ENCODE results near the gene RPS14. TPM values are rescaled to one million over a fixed set of nuclear protein-coding genes. Genes with fewer than 3 reads are reported as not detected.

RPS14 gene
- total and polyA plus RNA-seq, 9 donors, result 2,422 to 5,452 (median 2,882) TPM

- no peak for DNase-seq
- no peak overlapping the region for H3K27ac ChIP-seq (ENCODE audit: low read length)
- no peak overlapping the region for H3K4me3 ChIP-seq (ENCODE audit: low read length)
- 91% methylated on average over 10 of the region's 12 CpGs for WGBS (ENCODE audit: insufficient coverage)
- H3K27me3 ChIP-seq (ENCODE audit: control insufficient read depth, insufficient read depth, low read length), result no peaks in the 10 kb centered on the region
- peaks cover 2% of the 10 kb centered on the region for H3K4me1 ChIP-seq (ENCODE audit: control insufficient read depth, insufficient read depth, low read length)
- H3K36me3 ChIP-seq (ENCODE audit: control insufficient read depth, insufficient read depth, low read length), result peaks cover 67% of the 10 kb centered on the region
- no peaks in the 10 kb centered on the region for H3K9me3 ChIP-seq (replicated peaks; ENCODE audit: control insufficient read depth, low read depth, low read length)
Observed at GRCh38 chr5:150402901-150403342, 46.6 kb downstream of the RPS14 start.

- Histone ChIP-seq H3K4me1 (ENCODE audit: control insufficient read depth, insufficient read depth, low read length) (peaks cover 2% of the 10 kb centered on the region), H3K36me3 (ENCODE audit: control insufficient read depth, insufficient read depth, low read length) (peaks cover 73% of the 10 kb centered on the region), H3K27me3 (ENCODE audit: control insufficient read depth, insufficient read depth, low read length) (no peaks in the 10 kb centered on the region), H3K4me3 (ENCODE audit: low read length) (no peak overlapping the region), H3K27ac (ENCODE audit: low read length) (no peak overlapping the region), H3K9me3 (replicated peaks; ENCODE audit: control insufficient read depth, low read depth, low read length) (no peaks in the 10 kb centered on the region)
- 72% methylated on average over 4 of the region's 4 CpGs for WGBS (ENCODE audit: insufficient coverage)
- no peak for DNase-seq
Observed at GRCh38 chr5:150402229-150402773, 47.2 kb downstream of the RPS14 start.

- WGBS (ENCODE audit: insufficient coverage), result 66% methylated on average over 7 of the region's 11 CpGs
- Histone ChIP-seq H3K9me3 (replicated peaks; ENCODE audit: control insufficient read depth, low read depth, low read length) (no peaks in the 10 kb centered on the region), H3K4me3 (ENCODE audit: low read length) (no peak overlapping the region), H3K36me3 (ENCODE audit: control insufficient read depth, insufficient read depth, low read length) (peaks cover 79% of the 10 kb centered on the region), H3K27me3 (ENCODE audit: control insufficient read depth, insufficient read depth, low read length) (no peaks in the 10 kb centered on the region), H3K4me1 (ENCODE audit: control insufficient read depth, insufficient read depth, low read length) (peaks cover 2% of the 10 kb centered on the region), H3K27ac (ENCODE audit: low read length) (no peak overlapping the region)
- no peak for DNase-seq
Observed at GRCh38 chr5:150401376-150402228, 47.9 kb downstream of the RPS14 start.

- 75% methylated on average over 1 of the region's 3 CpGs for WGBS (ENCODE audit: insufficient coverage)
- H3K27ac ChIP-seq (ENCODE audit: low read length), result no peak overlapping the region
- peaks cover 2% of the 10 kb centered on the region for H3K4me1 ChIP-seq (ENCODE audit: control insufficient read depth, insufficient read depth, low read length)
- H3K4me3 ChIP-seq (ENCODE audit: low read length), result no peak overlapping the region
- no peak for DNase-seq
- H3K36me3 ChIP-seq (ENCODE audit: control insufficient read depth, insufficient read depth, low read length), result peaks cover 85% of the 10 kb centered on the region
- H3K27me3 ChIP-seq (ENCODE audit: control insufficient read depth, insufficient read depth, low read length), result no peaks in the 10 kb centered on the region
- H3K9me3 ChIP-seq (replicated peaks; ENCODE audit: control insufficient read depth, low read depth, low read length), result no peaks in the 10 kb centered on the region
Observed at GRCh38 chr5:150401076-150401375, 48.5 kb downstream of the RPS14 start.

GRCh38 chr5:150400316-150401075, 49.0 kb downstream of the RPS14 start:
- H3K27ac ChIP-seq (ENCODE audit: low read length), result no peak overlapping the region
- H3K9me3 ChIP-seq (replicated peaks; ENCODE audit: control insufficient read depth, low read depth, low read length), result no peaks in the 10 kb centered on the region
- peaks cover 2% of the 10 kb centered on the region for H3K4me1 ChIP-seq (ENCODE audit: control insufficient read depth, insufficient read depth, low read length)
- H3K36me3 ChIP-seq (ENCODE audit: control insufficient read depth, insufficient read depth, low read length), result peaks cover 89% of the 10 kb centered on the region
- no peaks in the 10 kb centered on the region for H3K27me3 ChIP-seq (ENCODE audit: control insufficient read depth, insufficient read depth, low read length)
- no peak overlapping the region for H3K4me3 ChIP-seq (ENCODE audit: low read length)
- 89% methylated on average over 12 of the region's 12 CpGs for WGBS (ENCODE audit: insufficient coverage)
- DNase-seq, result no peak

- Histone ChIP-seq H3K4me1 (ENCODE audit: control insufficient read depth, insufficient read depth, low read length) (peaks cover 2% of the 10 kb centered on the region), H3K4me3 (ENCODE audit: low read length) (no peak overlapping the region), H3K27ac (ENCODE audit: low read length) (no peak overlapping the region), H3K9me3 (replicated peaks; ENCODE audit: control insufficient read depth, low read depth, low read length) (no peaks in the 10 kb centered on the region), H3K27me3 (ENCODE audit: control insufficient read depth, insufficient read depth, low read length) (no peaks in the 10 kb centered on the region), H3K36me3 (ENCODE audit: control insufficient read depth, insufficient read depth, low read length) (peaks cover 88% of the 10 kb centered on the region)
- no peak for DNase-seq
- WGBS (ENCODE audit: insufficient coverage), result 21% methylated on average over 2 of the region's 11 CpGs
Observed at GRCh38 chr5:150399524-150400211, 49.9 kb downstream of the RPS14 start.

GRCh38 chr5:150398722-150399523, 50.6 kb downstream of the RPS14 start:
- Histone ChIP-seq H3K36me3 (ENCODE audit: control insufficient read depth, insufficient read depth, low read length) (peaks cover 87% of the 10 kb centered on the region), H3K27me3 (ENCODE audit: control insufficient read depth, insufficient read depth, low read length) (no peaks in the 10 kb centered on the region), H3K27ac (ENCODE audit: low read length) (no peak overlapping the region), H3K9me3 (replicated peaks; ENCODE audit: control insufficient read depth, low read depth, low read length) (no peaks in the 10 kb centered on the region), H3K4me3 (ENCODE audit: low read length) (no peak overlapping the region), H3K4me1 (ENCODE audit: control insufficient read depth, insufficient read depth, low read length) (no peaks in the 10 kb centered on the region)
- DNase-seq, result no peak
- 88% methylated on average over 10 of the region's 12 CpGs for WGBS (ENCODE audit: insufficient coverage)

GRCh38 chr5:150397782-150398721, 51.5 kb downstream of the RPS14 start:
- WGBS (ENCODE audit: insufficient coverage), result 90% methylated on average over 5 of the region's 13 CpGs
- Histone ChIP-seq H3K27ac (ENCODE audit: low read length) (no peak overlapping the region), H3K27me3 (ENCODE audit: control insufficient read depth, insufficient read depth, low read length) (no peaks in the 10 kb centered on the region), H3K4me3 (ENCODE audit: low read length) (no peak overlapping the region), H3K4me1 (ENCODE audit: control insufficient read depth, insufficient read depth, low read length) (no peaks in the 10 kb centered on the region), H3K9me3 (replicated peaks; ENCODE audit: control insufficient read depth, low read depth, low read length) (no peaks in the 10 kb centered on the region), H3K36me3 (ENCODE audit: control insufficient read depth, insufficient read depth, low read length) (peaks cover 90% of the 10 kb centered on the region)
- DNase-seq, result no peak

Measured in muscle of leg (tissue), 11 donors.